K562 (cell line): ENCODE data around the gene ADAMTSL3. TPM values are rescaled to one million over a fixed set of nuclear protein-coding genes. Genes with fewer than 3 reads are reported as not detected.

Experiments
- ATAC-seq: fragments of 200-7000 bp; cut with Tn5 transposase; 3 replicates; pipeline ENCODE4 v1.9.1; 2020; ENCODE audit warnings: moderate library complexity
- BruUV-seq: library from RNA; stranded (reverse); fragments of 400-500 nt; replicated peaks from 2 replicates; lab custom pipeline; 2021; lab: Mats Ljungman, UMichigan
- CTCF ChIA-PET: fragments of 300-600 bp; formaldehyde crosslinking; extraction: SDS; loops from one replicate; lab custom pipeline; 2021; ENCODE audit warnings: low intra/inter-chr PET ratio; lab: Yijun Ruan, JAX
- POLR2A ChIA-PET: fragments of 300-600, 350-650 bp; sonication (Branson Sonifier 250); formaldehyde crosslinking; extraction: SDS; loops from one replicate; lab custom pipeline; 2021; ENCODE audit warnings: antibody characterized with exemption, inconsistent platforms; lab: Yijun Ruan, JAX
- DNase-seq, 4 experiments: peaks; one replicate each; pipeline versions ENCODE4 v3.0.0 to v3.0.0-alpha.2; 2011 to 2018; ENCODE audit warnings: low spot score in 3 of 4, mixed read lengths in 3 of 4; ENCODE audit errors: extremely low read depth in 1 of 4
- FAIRE-seq: peaks from 2 replicates; lab custom pipeline; 2011; peaks lifted over from hg19 to GRCh38; lab: Jason Lieb, UNC
- H2AFZ ChIP-seq: 2 replicates; pipeline ENCODE4 v1.6.0; 2011; ENCODE audit warnings: low read depth, low read length, control low read depth, inconsistent platforms
- H3K27ac ChIP-seq: fragments of 200-600 bp; 3 replicates; pipeline ENCODE4 v1.8.0; 2011; ENCODE audit warnings: low read depth, mild to moderate bottlenecking, control low read depth, inconsistent platforms, low read length, moderate library complexity, mixed read lengths; ENCODE audit errors: extremely low read depth
- H3K27me3 ChIP-seq, 2 experiments: fragments of 300-600 bp in 1 of 2; 2 replicates in 1 of 2; 3 replicates in 1 of 2; pipeline versions ENCODE4 v1.6.0 to v1.8.0; 2011; ENCODE audit warnings: inconsistent platforms in 2 of 2, low read length in 2 of 2, mild to moderate bottlenecking in 1 of 2, mixed read lengths in 1 of 2, moderate library complexity in 1 of 2; ENCODE audit not compliant: control insufficient read depth in 2 of 2, insufficient read depth in 2 of 2
- H3K36me3 ChIP-seq: fragments of 300-600 bp; 3 replicates; pipeline ENCODE4 v1.8.0; 2011; ENCODE audit warnings: mild to moderate bottlenecking, low read length, inconsistent platforms; ENCODE audit not compliant: control insufficient read depth, insufficient read depth
- H3K4me1 ChIP-seq, 2 experiments: fragments of 200-600 bp in 1 of 2; replicated peaks in 1 of 2; 2 replicates in 1 of 2; 3 replicates in 1 of 2; pipeline versions ENCODE4 v1.5.1 to v1.8.0; 2011; ENCODE audit warnings: inconsistent platforms in 2 of 2, low read length in 2 of 2, mild to moderate bottlenecking in 1 of 2, mixed read lengths in 1 of 2, moderate library complexity in 1 of 2; ENCODE audit not compliant: control insufficient read depth in 2 of 2, insufficient read depth in 2 of 2
- H3K4me2 ChIP-seq: 2 replicates; pipeline ENCODE4 v1.6.1; 2011; ENCODE audit warnings: low read length, control low read depth, inconsistent platforms, mixed read lengths; ENCODE audit not compliant: insufficient read depth
- H3K4me3 ChIP-seq: fragments of 200-600 bp; sonication (generic), shearing (Covaris generic); 2 replicates; pipeline ENCODE4 v1.5.1; 2016; ENCODE audit warnings: control low read depth, inconsistent platforms
- H3K79me2 ChIP-seq: fragments of 200-600 bp; 3 replicates; pipeline ENCODE4 v1.8.0; 2011; ENCODE audit warnings: low read length, inconsistent platforms; ENCODE audit not compliant: control insufficient read depth, insufficient read depth
- H3K9ac ChIP-seq, 2 experiments: 2 replicates each; pipeline versions ENCODE4 v1.6.0 to v1.6.1; 2011; ENCODE audit warnings: low read depth in 2 of 2, low read length in 2 of 2, control low read depth in 1 of 2, inconsistent platforms in 1 of 2, mild to moderate bottlenecking in 1 of 2, mixed read lengths in 1 of 2; ENCODE audit not compliant: insufficient read depth in 1 of 2
- H3K9me1 ChIP-seq: one replicate; pipeline ENCODE4 v1.6.0; 2011; ENCODE audit warnings: inconsistent platforms, mild to moderate bottlenecking, low read length, moderate library complexity; ENCODE audit not compliant: control insufficient read depth, insufficient read depth
- H3K9me3 ChIP-seq: replicated peaks from 2 replicates; pipeline ENCODE4 v1.5.1; 2011; ENCODE audit warnings: low read depth, low read length, inconsistent platforms; ENCODE audit not compliant: control insufficient read depth, insufficient read depth
- H4K20me1 ChIP-seq: replicated peaks from 2 replicates; pipeline ENCODE4 v1.6.1; 2011; ENCODE audit warnings: low read length, inconsistent platforms, mixed read lengths; ENCODE audit not compliant: control insufficient read depth, insufficient read depth
- CTCFL ChIP-seq: IDR thresholded peaks from 2 replicates; pipeline ENCODE4 v1.6.1; 2011; ENCODE audit warnings: borderline replicate concordance, low read depth, mild to moderate bottlenecking, moderate library complexity, low read length; ENCODE audit not compliant: insufficient read depth, poor library complexity, severe bottlenecking
- ZNF76 ChIP-seq: fragments of 250-450 bp; sonication (Bioruptor Pico); IDR thresholded peaks from 2 replicates; pipeline ENCODE4 v1.4.0; 2020; ENCODE audit warnings: mild to moderate bottlenecking, moderate library complexity, borderline replicate concordance
- WGBS: fragments of 100-300 bp; shearing (Covaris generic); methylation state at CpG from one replicate; pipeline ENCODE4 v1.1.6; 2016; ENCODE audit warnings: low coverage, mixed read lengths; ENCODE audit not compliant: insufficient coverage; ENCODE audit errors: missing lambda C conversion rate; 5-methylcytosine and 5-hydroxymethylcytosine counted together
- in situ Hi-C: fragments of 300-500 bp; cut with MboI; formaldehyde crosslinking; loops from 4 replicates; pipeline ENCODE4 v1.15.0; 2018; ENCODE audit warnings: inconsistent platforms, mixed read lengths
- intact Hi-C: fragments of 100-400 bp; cut with micrococcal nuclease; formaldehyde crosslinking; loops from 2 replicates; pipeline ENCODE4 v1.14.2; 2022
- polyA plus RNA-seq, 8 experiments: library from polyadenylated mRNA; depleted of rRNA in 4 of 8; stranded (reverse) in 5 of 8; unstranded in 3 of 8; fragments of >200 nt; fragmentation: Nextera tagmentation in 2 of 8; fragmentation: Illumina TruSeq in 1 of 8; extraction: Ambion mirVana in 2 of 8; extraction: Trizol in 1 of 8; gene quantifications; 2 replicates each; pipeline versions ENCODE4 v1.2.1 to v1.2.3, GENCODE V29; 2011 to 2014; ENCODE audit warnings: inconsistent platforms in 1 of 8, missing spikeins in 1 of 8
- total RNA-seq, 7 experiments: library from RNA; depleted of rRNA in 6 of 7; stranded (reverse); fragments of >200 nt in 6 of 7; fragmentation: Illumina TruSeq in 2 of 7; extraction: Trizol in 2 of 7; gene quantifications; 2 replicates each; pipeline versions ENCODE4 v1.2.1 to v1.2.3, GENCODE V29; 2011 to 2021; ENCODE audit warnings: low replicate concordance in 1 of 7
- TF ChIP-seq, protein P1 (sequence below), 3 experiments: IDR thresholded peaks in 2 of 3; conservative IDR thresholded peaks in 1 of 3; 2 replicates each; pipeline ENCODE4 v1.5.1; 2011 to 2012; ENCODE audit warnings: low read length in 3 of 3, mild to moderate bottlenecking in 3 of 3, control low read depth in 2 of 3, improper control_type of control experiment in 1 of 3, inconsistent platforms in 1 of 3, low read depth in 1 of 3, mixed read lengths in 1 of 3, moderate library complexity in 1 of 3; ENCODE audit not compliant: insufficient read depth in 2 of 3
- TF ChIP-seq, protein P2 (sequence below): fragments of 450-650 bp; formaldehyde crosslinking; IDR thresholded peaks from 2 replicates; pipeline ENCODE4 v1.4.0; 2022; ENCODE audit warnings: mild to moderate bottlenecking, moderate library complexity

The ADAMTSL3 gene
- total and polyA plus RNA-seq, 9 of the 15 experiments (the other 6 are each of a cell fraction or from before 2014, with no cell fraction given): 0.01 to 0.18 (median 0.07) TPM; not detected in 3

DNA sequence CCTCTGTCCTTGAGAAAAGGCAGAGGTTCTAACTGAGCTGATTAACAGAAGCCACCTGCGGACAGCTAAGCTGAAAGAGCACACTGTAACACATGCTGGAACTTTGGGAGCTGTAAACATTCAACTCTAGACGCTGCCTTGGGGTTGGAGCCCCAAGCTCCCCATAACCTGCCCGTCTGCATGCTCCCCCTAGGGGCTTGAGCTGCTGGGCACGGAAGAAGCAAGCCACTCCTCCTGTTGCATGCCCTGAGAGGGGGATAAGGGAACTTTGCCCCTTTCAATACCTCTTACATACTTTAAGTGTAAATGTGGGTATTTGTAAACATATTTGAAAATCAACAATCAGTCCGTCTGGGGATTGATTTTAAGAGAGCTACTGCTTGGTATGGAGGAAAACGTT, 188.4 kb downstream of the ADAMTSL3 start:
- FAIRE-seq: no peak
- Histone ChIP-seq H3K79me2 (no peaks in the 10 kb centered on the region), H3K27ac (no peak overlapping the region), H3K9me1 (no peaks in the 10 kb centered on the region), H3K4me1 (no peaks in the 10 kb centered on the region), H4K20me1 (no peaks in the 10 kb centered on the region), H3K4me2 (no peak overlapping the region), H3K9me3 (no peaks in the 10 kb centered on the region), H3K9ac (no peak overlapping the region), H3K4me3 (no peak overlapping the region), H3K36me3 (no peaks in the 10 kb centered on the region), H2AFZ (no peak overlapping the region), H3K27me3 (no peaks in the 10 kb centered on the region; a peak in 1 of 5 replicates)
- ChIA-PET CTCF (no interaction called here), POLR2A (no interaction called here)
- TF ChIP-seq, protein P1, sequence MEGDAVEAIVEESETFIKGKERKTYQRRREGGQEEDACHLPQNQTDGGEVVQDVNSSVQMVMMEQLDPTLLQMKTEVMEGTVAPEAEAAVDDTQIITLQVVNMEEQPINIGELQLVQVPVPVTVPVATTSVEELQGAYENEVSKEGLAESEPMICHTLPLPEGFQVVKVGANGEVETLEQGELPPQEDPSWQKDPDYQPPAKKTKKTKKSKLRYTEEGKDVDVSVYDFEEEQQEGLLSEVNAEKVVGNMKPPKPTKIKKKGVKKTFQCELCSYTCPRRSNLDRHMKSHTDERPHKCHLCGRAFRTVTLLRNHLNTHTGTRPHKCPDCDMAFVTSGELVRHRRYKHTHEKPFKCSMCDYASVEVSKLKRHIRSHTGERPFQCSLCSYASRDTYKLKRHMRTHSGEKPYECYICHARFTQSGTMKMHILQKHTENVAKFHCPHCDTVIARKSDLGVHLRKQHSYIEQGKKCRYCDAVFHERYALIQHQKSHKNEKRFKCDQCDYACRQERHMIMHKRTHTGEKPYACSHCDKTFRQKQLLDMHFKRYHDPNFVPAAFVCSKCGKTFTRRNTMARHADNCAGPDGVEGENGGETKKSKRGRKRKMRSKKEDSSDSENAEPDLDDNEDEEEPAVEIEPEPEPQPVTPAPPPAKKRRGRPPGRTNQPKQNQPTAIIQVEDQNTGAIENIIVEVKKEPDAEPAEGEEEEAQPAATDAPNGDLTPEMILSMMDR (IDR thresholded peaks at IDR 0.05 in 2 of 3, conservative IDR thresholded peaks at IDR 0.05 in 1 of 3; ENCODE audit: insufficient read depth in 2 of 3, low read depth in 1 of 3, low read length in 3 of 3): 0 out of 6 replicates have a peak, but pooled peaks of 1 of the 3 experiments have one; percentile 11
- TF ChIP-seq ZNF76: no peak
- peak; percentile 8 for TF ChIP-seq CTCFL
- TF ChIP-seq, protein P2, sequence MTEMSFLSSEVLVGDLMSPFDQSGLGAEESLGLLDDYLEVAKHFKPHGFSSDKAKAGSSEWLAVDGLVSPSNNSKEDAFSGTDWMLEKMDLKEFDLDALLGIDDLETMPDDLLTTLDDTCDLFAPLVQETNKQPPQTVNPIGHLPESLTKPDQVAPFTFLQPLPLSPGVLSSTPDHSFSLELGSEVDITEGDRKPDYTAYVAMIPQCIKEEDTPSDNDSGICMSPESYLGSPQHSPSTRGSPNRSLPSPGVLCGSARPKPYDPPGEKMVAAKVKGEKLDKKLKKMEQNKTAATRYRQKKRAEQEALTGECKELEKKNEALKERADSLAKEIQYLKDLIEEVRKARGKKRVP: no peak
- in situ Hi-C loops (no loop called here), intact Hi-C loops (no loop called here)
- no peak for DNase-seq
- BruUV-seq: no TSS peak
- 2% methylated on average over 6 of the region's 6 CpGs for WGBS
- no peak for ATAC-seq
